ENCODE data around the gene TRMT61B.

The TRMT61B gene

DNA sequence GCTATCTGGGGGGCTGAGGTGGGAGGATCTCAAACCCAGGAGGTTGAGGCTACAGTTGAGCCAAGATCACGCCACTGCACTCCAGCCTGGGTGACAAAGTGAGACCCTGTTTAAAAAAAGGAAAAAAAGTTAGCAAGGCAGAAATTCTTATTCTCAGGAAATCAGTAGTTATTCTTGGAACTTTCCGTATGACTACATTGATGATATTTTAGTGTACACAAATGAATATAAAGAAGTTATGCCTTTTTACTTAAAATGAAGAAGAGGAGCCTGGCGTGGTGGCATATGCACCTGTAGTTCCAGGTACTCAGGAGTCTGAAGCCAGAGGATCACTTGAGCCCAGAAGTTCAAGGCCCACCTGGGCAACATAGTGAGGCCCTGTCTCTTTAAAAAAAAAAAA is 52.1 kb downstream of the TRMT61B start:
- Histone ChIP-seq H3K79me2 (ENCODE audit: insufficient read depth, low read length) (no peaks in the 10 kb centered on the region), H3K4me3 (ENCODE audit: insufficient read depth, low read length, poor library complexity, severe bottlenecking) (no peak overlapping the region), H3K9me3 (ENCODE audit: insufficient read depth, low read length) (no peaks in the 10 kb centered on the region), H3K36me3 (ENCODE audit: low read length) (no peaks in the 10 kb centered on the region), H3K27me3 (ENCODE audit: low read length) (no peaks in the 10 kb centered on the region), H3K27ac (ENCODE audit: low read depth, low read length) (no peak overlapping the region), H3K9me2 (replicated peaks; ENCODE audit: insufficient read depth, low read length) (no peaks in the 10 kb centered on the region), H3K4me2 (ENCODE audit: low read depth, low read length, poor library complexity, severe bottlenecking) (no peak overlapping the region), H4K20me1 (ENCODE audit: low read depth, low read length) (no peaks in the 10 kb centered on the region; the same call in 1 of the 2 replicates), H2AFZ (ENCODE audit: low read depth, low read length, severe bottlenecking) (no peak overlapping the region), H3K9ac (ENCODE audit: low read length) (no peak overlapping the region), H3F3A (ENCODE audit: insufficient read depth) (0 out of 2 replicates have a peak, but pooled peaks cover 3% of the 10 kb centered on the region)
- TF ChIP-seq, protein P1, sequence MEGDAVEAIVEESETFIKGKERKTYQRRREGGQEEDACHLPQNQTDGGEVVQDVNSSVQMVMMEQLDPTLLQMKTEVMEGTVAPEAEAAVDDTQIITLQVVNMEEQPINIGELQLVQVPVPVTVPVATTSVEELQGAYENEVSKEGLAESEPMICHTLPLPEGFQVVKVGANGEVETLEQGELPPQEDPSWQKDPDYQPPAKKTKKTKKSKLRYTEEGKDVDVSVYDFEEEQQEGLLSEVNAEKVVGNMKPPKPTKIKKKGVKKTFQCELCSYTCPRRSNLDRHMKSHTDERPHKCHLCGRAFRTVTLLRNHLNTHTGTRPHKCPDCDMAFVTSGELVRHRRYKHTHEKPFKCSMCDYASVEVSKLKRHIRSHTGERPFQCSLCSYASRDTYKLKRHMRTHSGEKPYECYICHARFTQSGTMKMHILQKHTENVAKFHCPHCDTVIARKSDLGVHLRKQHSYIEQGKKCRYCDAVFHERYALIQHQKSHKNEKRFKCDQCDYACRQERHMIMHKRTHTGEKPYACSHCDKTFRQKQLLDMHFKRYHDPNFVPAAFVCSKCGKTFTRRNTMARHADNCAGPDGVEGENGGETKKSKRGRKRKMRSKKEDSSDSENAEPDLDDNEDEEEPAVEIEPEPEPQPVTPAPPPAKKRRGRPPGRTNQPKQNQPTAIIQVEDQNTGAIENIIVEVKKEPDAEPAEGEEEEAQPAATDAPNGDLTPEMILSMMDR (IDR thresholded peaks at IDR 0.05; ENCODE audit: insufficient read depth, low read length, poor library complexity, severe bottlenecking), result no peak
- TF ChIP-seq EZH2phosphoT487 (conservative IDR thresholded peaks at IDR 0.05; ENCODE audit: low read length), result no peak

- no peak within 1 kb of the TSS for H3K4me2 ChIP-seq (ENCODE audit: low read depth, low read length, poor library complexity, severe bottlenecking)
- H3K9me2 ChIP-seq (replicated peaks; ENCODE audit: insufficient read depth, low read length), result no peaks in the 10 kb centered on the region
- H3K79me2 ChIP-seq (ENCODE audit: insufficient read depth, low read length), result no peaks in the 10 kb centered on the region
- H3F3A ChIP-seq (ENCODE audit: insufficient read depth), result 0 out of 2 replicates have a peak, but pooled peaks cover 3% of the 10 kb centered on the region
- TF ChIP-seq EZH2phosphoT487 (conservative IDR thresholded peaks at IDR 0.05; ENCODE audit: low read length), result no peak
- TF ChIP-seq, protein P1 (IDR thresholded peaks at IDR 0.05; ENCODE audit: insufficient read depth, low read length, poor library complexity, severe bottlenecking), result no peak
- no peak within 1 kb of the TSS for H3K27ac ChIP-seq (ENCODE audit: low read depth, low read length)
- H3K9ac ChIP-seq (ENCODE audit: low read length), result no peak within 1 kb of the TSS
- no peak within 1 kb of the TSS for H3K4me3 ChIP-seq (ENCODE audit: insufficient read depth, low read length, poor library complexity, severe bottlenecking)
- no peaks in the 10 kb centered on the region for H3K27me3 ChIP-seq (ENCODE audit: low read length)
- H3K36me3 ChIP-seq (ENCODE audit: low read length), result no peaks in the 10 kb centered on the region
- H2AFZ ChIP-seq (ENCODE audit: low read depth, low read length, severe bottlenecking), result no peak within 1 kb of the TSS
- no peaks in the 10 kb centered on the region for H4K20me1 ChIP-seq (ENCODE audit: low read depth, low read length)
- no peaks in the 10 kb centered on the region for H3K9me3 ChIP-seq (ENCODE audit: insufficient read depth, low read length)
Observed at GRCh38 chr2:28810384-28811285, 59.5 kb downstream of the TRMT61B start, which contains the start of gene SPDYA. TSS of gene SPDYA (plus strand) at chr2:28810834. CDS start at chr2:28816015, 5,181 bp downstream.

- no peak for TF ChIP-seq EZH2phosphoT487 (conservative IDR thresholded peaks at IDR 0.05; ENCODE audit: low read length)
- TF ChIP-seq, protein P1 (IDR thresholded peaks at IDR 0.05; ENCODE audit: insufficient read depth, low read length, poor library complexity, severe bottlenecking), result no peak
- no peak overlapping the region for H2AFZ ChIP-seq (ENCODE audit: low read depth, low read length, severe bottlenecking)
- no peak overlapping the region for H3K4me3 ChIP-seq (ENCODE audit: insufficient read depth, low read length, poor library complexity, severe bottlenecking)
- H3K9ac ChIP-seq (ENCODE audit: low read length), result no peak overlapping the region
- 0 out of 2 replicates have a peak, but pooled peaks cover 3% of the 10 kb centered on the region for H3F3A ChIP-seq (ENCODE audit: insufficient read depth)
- H3K9me3 ChIP-seq (ENCODE audit: insufficient read depth, low read length), result no peaks in the 10 kb centered on the region
- no peaks in the 10 kb centered on the region for H3K27me3 ChIP-seq (ENCODE audit: low read length)
- H3K36me3 ChIP-seq (ENCODE audit: low read length), result no peaks in the 10 kb centered on the region
- H3K79me2 ChIP-seq (ENCODE audit: insufficient read depth, low read length), result no peaks in the 10 kb centered on the region
- H3K9me2 ChIP-seq (replicated peaks; ENCODE audit: insufficient read depth, low read length), result no peaks in the 10 kb centered on the region
- H3K4me2 ChIP-seq (ENCODE audit: low read depth, low read length, poor library complexity, severe bottlenecking), result no peak overlapping the region
- no peak overlapping the region for H3K27ac ChIP-seq (ENCODE audit: low read depth, low read length)
- no peaks in the 10 kb centered on the region for H4K20me1 ChIP-seq (ENCODE audit: low read depth, low read length)
Observed at GRCh38 chr2:28809927-28810326, 60.2 kb downstream of the TRMT61B start.
